ENCODE measurements around the gene JAZF1.

Gene JAZF1

GRCh38 chr7:28115261-28115660 lies 65.3 kb downstream of the JAZF1 start:
- TF ChIP-seq CTCF (IDR thresholded peaks at IDR 0.05; ENCODE audit: control insufficient read depth, extremely low read depth, insufficient read depth) = no peak
- H3K4me3 ChIP-seq (ENCODE audit: low read depth, low read length) = no peak overlapping the region
- DNase-seq (ENCODE audit: low read depth) = no peak

- peak; percentile 41 for DNase-seq (ENCODE audit: low read depth)
- TF ChIP-seq CTCF (IDR thresholded peaks at IDR 0.05; ENCODE audit: control insufficient read depth, extremely low read depth, insufficient read depth) = no peak
- H3K4me3 ChIP-seq (ENCODE audit: low read depth, low read length) = no peak overlapping the region
Measured at GRCh38 chr7:28114056-28114455, 66.5 kb downstream of the JAZF1 start.

GRCh38 chr7:28112883-28113540 lies 67.6 kb downstream of the JAZF1 start:
- no peak overlapping the region for H3K4me3 ChIP-seq (ENCODE audit: low read depth, low read length)
- no peak for TF ChIP-seq CTCF (IDR thresholded peaks at IDR 0.05; ENCODE audit: control insufficient read depth, extremely low read depth, insufficient read depth)
- DNase-seq (ENCODE audit: low read depth) = no peak

GRCh38 chr7:28112467-28112866 lies 68.1 kb downstream of the JAZF1 start:
- no peak for TF ChIP-seq CTCF (IDR thresholded peaks at IDR 0.05; ENCODE audit: control insufficient read depth, extremely low read depth, insufficient read depth)
- no peak overlapping the region for H3K4me3 ChIP-seq (ENCODE audit: low read depth, low read length)
- no peak for DNase-seq (ENCODE audit: low read depth)

- DNase-seq (ENCODE audit: low read depth) = no peak
- no peak overlapping the region for H3K4me3 ChIP-seq (ENCODE audit: low read depth, low read length)
- TF ChIP-seq CTCF (IDR thresholded peaks at IDR 0.05; ENCODE audit: control insufficient read depth, extremely low read depth, insufficient read depth) = no peak
Measured at GRCh38 chr7:28112012-28112411, 68.6 kb downstream of the JAZF1 start.

GRCh38 chr7:28110427-28111012 lies 70.1 kb downstream of the JAZF1 start:
- DNase-seq (ENCODE audit: low read depth) = no peak
- no peak overlapping the region for H3K4me3 ChIP-seq (ENCODE audit: low read depth, low read length)
- no peak for TF ChIP-seq CTCF (IDR thresholded peaks at IDR 0.05; ENCODE audit: control insufficient read depth, extremely low read depth, insufficient read depth)

GRCh38 chr7:28108747-28109146 lies 71.8 kb downstream of the JAZF1 start:
- H3K4me3 ChIP-seq (ENCODE audit: low read depth, low read length) = no peak overlapping the region
- no peak for DNase-seq (ENCODE audit: low read depth)
- TF ChIP-seq CTCF (IDR thresholded peaks at IDR 0.05; ENCODE audit: control insufficient read depth, extremely low read depth, insufficient read depth) = no peak

Measured in LNCaP clone FGC (cell line).